HepG2 (cell line): ENCODE results near the gene PPP1CA.

ENCODE experiments used
- HCFC1 ChIP-seq: fragments of 150-350 bp; IDR thresholded peaks from 2 replicates; pipeline ENCODE4 v1.6.1; 2014; ENCODE audit warnings: low read depth, low read length
- REL ChIP-seq: sonication (generic); formaldehyde crosslinking; conservative IDR thresholded peaks from 2 replicates; pipeline ENCODE4 v1.8.0; 2022; ENCODE audit warnings: mild to moderate bottlenecking, missing genetic modification reagents, moderate library complexity
- SOX6 ChIP-seq, 2 experiments: fragments of 450-650 bp in 1 of 2; sonication (generic) in 1 of 2; formaldehyde crosslinking in 1 of 2; IDR thresholded peaks; 2 replicates each; pipeline versions ENCODE4 v1.4.0 to v1.6.1; 2017 to 2020; ENCODE audit warnings: antibody characterized with exemption in 1 of 2, mild to moderate bottlenecking in 1 of 2, missing genetic modification reagents in 1 of 2
- STAT5B ChIP-seq: sonication (generic); formaldehyde crosslinking; IDR thresholded peaks from 2 replicates; pipeline ENCODE4 v1.4.0; 2020; ENCODE audit warnings: missing genetic modification reagents
- ZSCAN20 ChIP-seq: sonication (generic); formaldehyde crosslinking; IDR thresholded peaks from 2 replicates; pipeline ENCODE4 v1.4.0; 2020; ENCODE audit warnings: missing genetic modification reagents, mild to moderate bottlenecking, borderline replicate concordance
- TF ChIP-seq, protein P1 (sequence below): sonication (generic); formaldehyde crosslinking; IDR thresholded peaks from 2 replicates; pipeline ENCODE4 v1.8.0; 2022; ENCODE audit warnings: missing genetic modification reagents, mild to moderate bottlenecking, borderline replicate concordance
- TF ChIP-seq, protein P2 (sequence below): sonication (generic); formaldehyde crosslinking; IDR thresholded peaks from 2 replicates; pipeline ENCODE4 v1.4.0; 2020; ENCODE audit warnings: missing genetic modification reagents

DNA sequence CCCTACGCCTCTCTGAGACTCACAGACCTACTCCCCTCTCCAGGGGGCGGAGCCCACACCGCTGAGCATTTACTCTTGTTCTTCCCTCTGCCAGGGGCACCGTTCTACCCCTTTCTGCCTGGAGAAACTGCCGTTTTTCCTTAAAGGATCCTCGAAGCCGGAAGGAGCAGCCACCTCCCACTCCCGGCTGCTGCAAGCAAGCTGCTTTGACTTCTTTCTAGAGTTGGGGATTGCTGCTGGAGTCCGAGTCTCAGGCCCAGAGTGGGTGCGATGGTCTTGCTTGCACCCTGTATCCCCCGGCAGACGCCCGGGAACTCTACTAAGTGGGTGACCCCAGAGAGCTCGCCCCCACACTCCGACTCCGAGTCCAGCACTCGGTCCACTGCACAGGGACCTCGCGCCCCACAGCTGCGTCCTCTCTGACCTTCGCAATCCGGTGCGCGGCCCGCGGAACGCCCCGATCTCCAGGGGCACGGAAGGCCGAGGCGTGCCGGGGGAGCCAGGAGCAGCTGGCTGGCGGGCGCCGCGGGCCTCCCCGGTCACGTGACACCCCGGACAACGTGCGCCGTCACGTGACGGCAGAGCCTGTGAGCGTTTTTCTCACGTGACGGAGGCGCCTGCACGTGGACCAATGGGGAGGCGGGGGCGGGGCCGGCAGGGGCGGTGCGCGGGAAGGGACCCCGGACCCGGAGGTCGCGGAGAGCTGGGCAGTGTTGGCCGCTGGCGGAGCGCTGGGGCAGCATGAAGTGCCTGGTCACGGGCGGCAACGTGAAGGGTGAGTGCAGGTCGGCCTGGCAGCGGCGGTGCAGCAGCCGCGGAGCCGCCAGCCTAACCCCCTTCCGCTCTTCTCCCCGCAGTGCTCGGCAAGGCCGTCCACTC lies 10.1 kb downstream of the PPP1CA start, which contains the start of gene RAD9A:
- TF ChIP-seq, protein P1, sequence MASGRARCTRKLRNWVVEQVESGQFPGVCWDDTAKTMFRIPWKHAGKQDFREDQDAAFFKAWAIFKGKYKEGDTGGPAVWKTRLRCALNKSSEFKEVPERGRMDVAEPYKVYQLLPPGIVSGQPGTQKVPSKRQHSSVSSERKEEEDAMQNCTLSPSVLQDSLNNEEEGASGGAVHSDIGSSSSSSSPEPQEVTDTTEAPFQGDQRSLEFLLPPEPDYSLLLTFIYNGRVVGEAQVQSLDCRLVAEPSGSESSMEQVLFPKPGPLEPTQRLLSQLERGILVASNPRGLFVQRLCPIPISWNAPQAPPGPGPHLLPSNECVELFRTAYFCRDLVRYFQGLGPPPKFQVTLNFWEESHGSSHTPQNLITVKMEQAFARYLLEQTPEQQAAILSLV (CRISPR knock-in tag): peak; percentile 86; the same call in 1 of the 2 replicates
- TF ChIP-seq SOX6 (IDR thresholded peaks at IDR 0.05) (no peak), SOX6 (CRISPR knock-in tag; IDR thresholded peaks at IDR 0.05) (peak; percentile 70; the same call in 1 of the 2 replicates), ZSCAN20 (no peak), STAT5B (no peak), REL (CRISPR knock-in tag) (peak; percentile 79; the same call in 1 of the 2 replicates), HCFC1 (peak; percentile 39)
- TF ChIP-seq, protein P2, sequence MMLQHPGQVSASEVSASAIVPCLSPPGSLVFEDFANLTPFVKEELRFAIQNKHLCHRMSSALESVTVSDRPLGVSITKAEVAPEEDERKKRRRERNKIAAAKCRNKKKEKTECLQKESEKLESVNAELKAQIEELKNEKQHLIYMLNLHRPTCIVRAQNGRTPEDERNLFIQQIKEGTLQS: peak; percentile 20; the same call in 1 of the 2 replicates
